NB4 (cell line): ENCODE data around the gene LGALS8.

Experiments used
- CTCF ChIP-seq: IDR thresholded peaks from one replicate; pipeline ENCODE4 v1.5.1; 2012; ENCODE audit warnings: low read depth, low read length
- MYC ChIP-seq: IDR thresholded peaks from 2 replicates; pipeline ENCODE4 v1.6.1; 2011; ENCODE audit warnings: low read depth, low read length
- POLR2A ChIP-seq: IDR thresholded peaks from 2 replicates; pipeline ENCODE4 v1.6.1; 2011; ENCODE audit warnings: mild to moderate bottlenecking; ENCODE audit not compliant: insufficient read length; ENCODE audit errors: extremely low read depth
- TF ChIP-seq, protein P1 (sequence below): IDR thresholded peaks from 2 replicates; pipeline ENCODE4 v1.6.1; 2011; ENCODE audit warnings: low read depth, low read length

- TF ChIP-seq CTCF: no peak
- TF ChIP-seq POLR2A: no peak
- no peak for TF ChIP-seq MYC
- TF ChIP-seq, protein P1, sequence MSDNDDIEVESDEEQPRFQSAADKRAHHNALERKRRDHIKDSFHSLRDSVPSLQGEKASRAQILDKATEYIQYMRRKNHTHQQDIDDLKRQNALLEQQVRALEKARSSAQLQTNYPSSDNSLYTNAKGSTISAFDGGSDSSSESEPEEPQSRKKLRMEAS: peak; percentile 17; the same call in 1 of the 2 replicates
Measured at GRCh38 chr1:236502972-236503639, 20.7 kb upstream of the LGALS8 start.
